Neuronal stem cell (in vitro differentiated cells): ENCODE data around the gene MRTFB.

Source experiments
- DNase-seq: peaks from one replicate; pipeline ENCODE4 v3.0.0-alpha.2; 2013; ENCODE audit warnings: low spot score
- H2AFZ ChIP-seq: one replicate; pipeline ENCODE4 v1.6.1; 2013; ENCODE audit warnings: mild to moderate bottlenecking, low read length, inconsistent platforms
- H2AK5ac ChIP-seq: 2 replicates; pipeline ENCODE4 v1.6.1; 2013; ENCODE audit warnings: low read depth, mild to moderate bottlenecking, inconsistent platforms, low read length, moderate library complexity, mixed read lengths
- H2BK120ac ChIP-seq: 2 replicates; pipeline ENCODE4 v1.6.1; 2013; ENCODE audit warnings: low read depth, mild to moderate bottlenecking, inconsistent platforms, low read length, moderate library complexity, mixed read lengths
- H2BK12ac ChIP-seq: one replicate; pipeline ENCODE4 v1.6.1; 2013; ENCODE audit warnings: low read length, inconsistent platforms
- H2BK15ac ChIP-seq: 2 replicates; pipeline ENCODE4 v1.6.1; 2013; ENCODE audit warnings: mild to moderate bottlenecking, low read length, inconsistent platforms, mixed read lengths
- H2BK5ac ChIP-seq: one replicate; pipeline ENCODE4 v1.6.1; 2013; ENCODE audit warnings: inconsistent platforms, mild to moderate bottlenecking, low read length, moderate library complexity
- H3K14ac ChIP-seq: one replicate; pipeline ENCODE4 v1.6.1; 2013; ENCODE audit warnings: low read length, inconsistent platforms
- H3K18ac ChIP-seq: 2 replicates; pipeline ENCODE4 v1.6.1; 2013; ENCODE audit warnings: low read length, inconsistent platforms
- H3K23ac ChIP-seq: 2 replicates; pipeline ENCODE4 v1.6.1; 2013; ENCODE audit warnings: low read depth, mild to moderate bottlenecking, mixed read lengths, low read length, inconsistent platforms; ENCODE audit not compliant: poor library complexity
- H3K27ac ChIP-seq: replicated peaks from 3 replicates; pipeline ENCODE4 v1.5.1; 2013; ENCODE audit warnings: low read length, inconsistent platforms
- H3K27me3 ChIP-seq, 3 experiments: 2 replicates each; pipeline ENCODE4 v1.6.1; 2013; ENCODE audit warnings: low read length in 3 of 3, mild to moderate bottlenecking in 2 of 3, inconsistent platforms in 1 of 3, low read depth in 1 of 3, mixed read lengths in 1 of 3, moderate library complexity in 1 of 3; ENCODE audit not compliant: control insufficient read depth in 3 of 3, insufficient read depth in 3 of 3
- H3K36me3 ChIP-seq, 2 donors: replicated peaks in 1 of 2; 2 replicates each; pipeline ENCODE4 v1.6.1; 2013; ENCODE audit warnings: low read length in 2 of 2; ENCODE audit not compliant: control insufficient read depth in 2 of 2, insufficient read depth in 2 of 2
- H3K4ac ChIP-seq: 2 replicates; pipeline ENCODE4 v1.6.1; 2013; ENCODE audit warnings: inconsistent platforms, mild to moderate bottlenecking, low read length, moderate library complexity
- H3K4me1 ChIP-seq, 2 donors: 1 replicate in 1 of 2; 2 replicates in 1 of 2; pipeline ENCODE4 v1.6.1; 2013; ENCODE audit warnings: low read length in 2 of 2, low read depth in 1 of 2; ENCODE audit not compliant: control insufficient read depth in 2 of 2, insufficient read depth in 1 of 2
- H3K4me2 ChIP-seq: one replicate; pipeline ENCODE4 v1.6.1; 2013; ENCODE audit warnings: mild to moderate bottlenecking, low read length, inconsistent platforms; ENCODE audit not compliant: insufficient read depth, poor library complexity, severe bottlenecking
- H3K4me3 ChIP-seq, 2 donors: 2 replicates each; pipeline ENCODE4 v1.5.1; 2013; ENCODE audit warnings: low read length in 2 of 2, mild to moderate bottlenecking in 2 of 2, inconsistent platforms in 1 of 2, moderate library complexity in 1 of 2
- H3K79me1 ChIP-seq: one replicate; pipeline ENCODE4 v1.6.1; 2013; ENCODE audit warnings: low read depth, mild to moderate bottlenecking, inconsistent platforms, low read length, moderate library complexity
- H3K9ac ChIP-seq: one replicate; pipeline ENCODE4 v1.6.1; 2013; ENCODE audit warnings: mild to moderate bottlenecking, low read depth, low read length, inconsistent platforms; ENCODE audit not compliant: poor library complexity
- H3K9me3 ChIP-seq, 2 donors: replicated peaks in 1 of 2; 2 replicates each; pipeline versions ENCODE3 to v1.6.1; 2013; ENCODE audit warnings: low read length in 2 of 2, mild to moderate bottlenecking in 2 of 2, inconsistent platforms in 1 of 2, low read depth in 1 of 2, mixed read lengths in 1 of 2, moderate library complexity in 1 of 2; ENCODE audit not compliant: control insufficient read depth in 2 of 2, insufficient read depth in 1 of 2
- H4K8ac ChIP-seq: one replicate; pipeline ENCODE4 v1.6.1; 2013; ENCODE audit warnings: low read depth, mild to moderate bottlenecking, inconsistent platforms, low read length, moderate library complexity
- H4K91ac ChIP-seq: one replicate; pipeline ENCODE4 v1.6.1; 2013; ENCODE audit warnings: low read length, low read depth, mild to moderate bottlenecking, inconsistent platforms; ENCODE audit not compliant: poor library complexity
- WGBS, 2 donors: extraction: QIAGEN DNeasy Blood & Tissue Kit; methylation state at CpG; one replicate each; pipeline ENCODE4 v1.1.7; 2013; ENCODE audit warnings: missing lambda C conversion rate in 2 of 2, mixed read lengths in 1 of 2; ENCODE audit not compliant: insufficient read length in 2 of 2, insufficient replicate concordance in 1 of 2; ENCODE audit errors: extremely low coverage in 2 of 2; 5-methylcytosine and 5-hydroxymethylcytosine counted together

MRTFB gene

GRCh38 chr16:14111713-14112538, 40.8 kb downstream of the MRTFB start:
- DNase-seq: no peak
- no peak overlapping the region for H3K4me3 ChIP-seq
- no peaks in the 10 kb centered on the region for H3K27me3 ChIP-seq
- no peak overlapping the region for H3K4ac ChIP-seq
- H3K18ac ChIP-seq: no peak overlapping the region
- no peak overlapping the region for H3K27ac ChIP-seq
- no CpG with 5 or more reads among the region's 14 CpGs for WGBS, 2 donors
- no peak overlapping the region for H2BK15ac ChIP-seq
- H3K79me1 ChIP-seq: peaks cover 5% of the 10 kb centered on the region
- H3K9me3 ChIP-seq: no peaks in the 10 kb centered on the region
- H2BK5ac ChIP-seq: no peak overlapping the region
- no peak overlapping the region for H3K23ac ChIP-seq
- no peak overlapping the region for H3K14ac ChIP-seq
- H2BK12ac ChIP-seq: no peak overlapping the region
- H3K9ac ChIP-seq: no peak overlapping the region
- H2AFZ ChIP-seq: no peak overlapping the region
- H3K4me1 ChIP-seq: peaks cover 4 to 9% of the 10 kb centered on the region in 2 donors
- H2AK5ac ChIP-seq: no peak overlapping the region
- H4K91ac ChIP-seq: no peak overlapping the region
- no peak overlapping the region for H4K8ac ChIP-seq
- no peak overlapping the region for H3K4me2 ChIP-seq
- peaks cover 0 to 5% of the 10 kb centered on the region in 2 donors for H3K36me3 ChIP-seq
- H2BK120ac ChIP-seq: no peak overlapping the region

DNA sequence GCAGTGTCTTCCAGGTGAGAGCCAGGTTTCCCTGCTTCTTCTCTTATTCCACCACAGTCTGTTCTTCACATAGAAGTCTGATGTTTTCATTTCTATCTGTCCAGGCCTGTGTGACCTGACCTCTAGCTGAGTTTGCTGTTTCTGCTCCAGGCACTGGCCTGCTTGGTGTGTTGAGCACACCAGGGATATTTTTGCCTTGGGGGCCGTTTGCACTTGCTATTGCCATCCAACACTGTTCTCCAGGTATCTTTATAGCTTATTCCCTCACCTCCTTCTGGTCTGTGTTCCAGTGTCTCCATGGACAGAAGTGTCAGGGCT, 41.4 kb downstream of the MRTFB start:
- H3K14ac ChIP-seq: no peak overlapping the region
- no peak overlapping the region for H2AK5ac ChIP-seq
- no peak overlapping the region for H3K4me3 ChIP-seq
- no peak overlapping the region for H3K4me2 ChIP-seq
- no peak for DNase-seq
- H3K36me3 ChIP-seq: peaks cover 0 to 5% of the 10 kb centered on the region in 2 donors
- H2BK5ac ChIP-seq: no peak overlapping the region
- no peaks in the 10 kb centered on the region for H3K9me3 ChIP-seq
- peaks cover 4 to 9% of the 10 kb centered on the region in 2 donors for H3K4me1 ChIP-seq
- WGBS, 2 donors: no CpG with 5 or more reads among the region's 1 CpG
- H3K79me1 ChIP-seq: peaks cover 5% of the 10 kb centered on the region
- no peak overlapping the region for H3K4ac ChIP-seq
- no peak overlapping the region for H3K9ac ChIP-seq
- H4K8ac ChIP-seq: no peak overlapping the region
- no peak overlapping the region for H2BK12ac ChIP-seq
- no peak overlapping the region for H3K18ac ChIP-seq
- no peak overlapping the region for H2AFZ ChIP-seq
- H3K27me3 ChIP-seq: no peaks in the 10 kb centered on the region
- no peak overlapping the region for H2BK120ac ChIP-seq
- H2BK15ac ChIP-seq: no peak overlapping the region
- no peak overlapping the region for H4K91ac ChIP-seq
- H3K27ac ChIP-seq: no peak overlapping the region
- H3K23ac ChIP-seq: no peak overlapping the region

GRCh38 chr16:14113344-14113743, 42.2 kb downstream of the MRTFB start:
- Histone ChIP-seq H3K4me3 (no peak overlapping the region), H4K91ac (no peak overlapping the region), H2AFZ (no peak overlapping the region), H3K18ac (no peak overlapping the region), H2BK12ac (no peak overlapping the region), H4K8ac (no peak overlapping the region), H3K4ac (no peak overlapping the region), H3K9ac (no peak overlapping the region), H3K14ac (no peak overlapping the region), H3K27ac (no peak overlapping the region), H3K4me1 (peaks cover 4 to 9% of the 10 kb centered on the region in 2 donors), H2BK5ac (no peak overlapping the region), H3K27me3 (no peaks in the 10 kb centered on the region), H3K4me2 (no peak overlapping the region), H3K79me1 (peaks cover 4% of the 10 kb centered on the region), H2AK5ac (no peak overlapping the region), H2BK15ac (no peak overlapping the region), H3K9me3 (no peaks in the 10 kb centered on the region), H2BK120ac (no peak overlapping the region), H3K36me3 (peaks cover 0 to 9% of the 10 kb centered on the region in 2 donors), H3K23ac (no peak overlapping the region)
- WGBS, 2 donors: 100% methylated on average over 1 of the region's 4 CpGs; no CpG with 5 or more reads in 1 of the 2 donors
- no peak for DNase-seq

- no peak for DNase-seq
- no CpG with 5 or more reads among the region's 1 CpG for WGBS, 2 donors
- peaks cover 2% of the 10 kb centered on the region for H3K79me1 ChIP-seq
Observed at GRCh38 chr16:14117051-14117450, 45.9 kb downstream of the MRTFB start.

More at GRCh38 chr16:14117051-14117450, 45.9 kb downstream of the MRTFB start:
- H3K27me3 ChIP-seq: no peaks in the 10 kb centered on the region
- no peak overlapping the region for H3K27ac ChIP-seq
- peaks cover 0 to 5% of the 10 kb centered on the region in 2 donors for H3K36me3 ChIP-seq
- no peak overlapping the region for H2BK12ac ChIP-seq
- H3K4me3 ChIP-seq: no peak overlapping the region
- peaks cover 0 to 7% of the 10 kb centered on the region in 2 donors for H3K9me3 ChIP-seq
- H2BK15ac ChIP-seq: no peak overlapping the region
- H3K4me1 ChIP-seq: peaks cover 0 to 2% of the 10 kb centered on the region in 2 donors
- H3K18ac ChIP-seq: no peak overlapping the region
- no peak overlapping the region for H3K4me2 ChIP-seq
- no peak overlapping the region for H4K91ac ChIP-seq
- no peak overlapping the region for H3K23ac ChIP-seq
- no peak overlapping the region for H4K8ac ChIP-seq
- no peak overlapping the region for H3K9ac ChIP-seq
- H3K4ac ChIP-seq: no peak overlapping the region
- H2AFZ ChIP-seq: no peak overlapping the region
- H2BK120ac ChIP-seq: no peak overlapping the region
- no peak overlapping the region for H2AK5ac ChIP-seq
- H2BK5ac ChIP-seq: no peak overlapping the region
- no peak overlapping the region for H3K14ac ChIP-seq
